WERI-Rb-1 (cell line): Measurements from ENCODE around the gene IGF2BP2.

Source experiments
- DNase-seq: peaks from one replicate; pipeline ENCODE4 v3.0.0-alpha.2; 2020
- H3K27ac ChIP-seq: fragments of 250-450 bp; sonication (Bioruptor Pico); 2 replicates; pipeline ENCODE4 v1.5.1; 2020; ENCODE audit warnings: mild to moderate bottlenecking, moderate library complexity
- H3K27me3 ChIP-seq: fragments of 250-450 bp; sonication (Bioruptor Pico); 2 replicates; pipeline ENCODE4 v1.5.1; 2021; ENCODE audit warnings: mild to moderate bottlenecking, low read depth, moderate library complexity; ENCODE audit not compliant: insufficient read depth, severe bottlenecking
- H3K36me3 ChIP-seq: fragments of 250-450 bp; sonication (Bioruptor Pico); 2 replicates; pipeline ENCODE4 v1.5.1; 2020; ENCODE audit warnings: mild to moderate bottlenecking, moderate library complexity
- H3K4me3 ChIP-seq: 2 replicates; pipeline ENCODE4 v1.5.1; 2011; ENCODE audit warnings: low read depth, mild to moderate bottlenecking, control low read depth, low read length
- H3K9me3 ChIP-seq: fragments of 250-450 bp; sonication (Bioruptor Pico); 2 replicates; pipeline ENCODE4 v1.5.1; 2021; ENCODE audit warnings: mild to moderate bottlenecking, moderate library complexity; ENCODE audit not compliant: severe bottlenecking
- TF ChIP-seq, protein P1 (sequence below): IDR thresholded peaks from 2 replicates; pipeline ENCODE4 v1.5.1; 2011; ENCODE audit warnings: low read depth, mild to moderate bottlenecking, control low read depth, inconsistent platforms, low read length

The IGF2BP2 gene

GRCh38 chr3:185658504-185658912 lies 166.3 kb downstream of the IGF2BP2 start:
- Histone ChIP-seq H3K27me3 (no peaks in the 10 kb centered on the region), H3K36me3 (peaks cover 40% of the 10 kb centered on the region), H3K4me3 (no peak overlapping the region), H3K9me3 (no peaks in the 10 kb centered on the region), H3K27ac (no peak overlapping the region)
- DNase-seq = no peak
- TF ChIP-seq, protein P1, sequence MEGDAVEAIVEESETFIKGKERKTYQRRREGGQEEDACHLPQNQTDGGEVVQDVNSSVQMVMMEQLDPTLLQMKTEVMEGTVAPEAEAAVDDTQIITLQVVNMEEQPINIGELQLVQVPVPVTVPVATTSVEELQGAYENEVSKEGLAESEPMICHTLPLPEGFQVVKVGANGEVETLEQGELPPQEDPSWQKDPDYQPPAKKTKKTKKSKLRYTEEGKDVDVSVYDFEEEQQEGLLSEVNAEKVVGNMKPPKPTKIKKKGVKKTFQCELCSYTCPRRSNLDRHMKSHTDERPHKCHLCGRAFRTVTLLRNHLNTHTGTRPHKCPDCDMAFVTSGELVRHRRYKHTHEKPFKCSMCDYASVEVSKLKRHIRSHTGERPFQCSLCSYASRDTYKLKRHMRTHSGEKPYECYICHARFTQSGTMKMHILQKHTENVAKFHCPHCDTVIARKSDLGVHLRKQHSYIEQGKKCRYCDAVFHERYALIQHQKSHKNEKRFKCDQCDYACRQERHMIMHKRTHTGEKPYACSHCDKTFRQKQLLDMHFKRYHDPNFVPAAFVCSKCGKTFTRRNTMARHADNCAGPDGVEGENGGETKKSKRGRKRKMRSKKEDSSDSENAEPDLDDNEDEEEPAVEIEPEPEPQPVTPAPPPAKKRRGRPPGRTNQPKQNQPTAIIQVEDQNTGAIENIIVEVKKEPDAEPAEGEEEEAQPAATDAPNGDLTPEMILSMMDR = no peak

- H3K27ac ChIP-seq = no peak overlapping the region
- no peaks in the 10 kb centered on the region for H3K9me3 ChIP-seq
- peaks cover 44% of the 10 kb centered on the region for H3K36me3 ChIP-seq
- TF ChIP-seq, protein P1 = no peak
- no peaks in the 10 kb centered on the region for H3K27me3 ChIP-seq
- no peak overlapping the region for H3K4me3 ChIP-seq
- no peak for DNase-seq
These were observed 166.9 kb downstream of the IGF2BP2 start for GRCh38 chr3:185657691-185658503.

DNA sequence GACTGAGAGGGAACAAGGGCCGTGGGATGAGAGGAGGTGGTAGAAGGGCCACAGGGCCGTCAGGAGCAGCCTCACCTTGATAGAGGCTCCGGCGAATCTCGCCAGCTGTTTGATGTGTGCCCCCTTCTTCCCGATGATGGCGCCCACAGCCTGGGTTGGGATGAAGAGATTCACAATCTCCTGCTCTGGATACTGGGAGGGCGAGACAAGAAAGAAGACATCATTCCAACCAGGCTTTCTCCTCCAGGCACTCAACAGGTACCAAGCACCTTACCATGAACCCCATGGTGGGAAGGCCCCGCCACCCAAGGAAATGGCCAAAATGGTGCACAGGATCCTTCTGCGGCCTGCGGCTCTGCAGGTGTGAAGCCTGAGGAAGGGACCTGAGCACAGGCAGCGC lies 167.6 kb downstream of the IGF2BP2 start:
- Histone ChIP-seq H3K27me3 (no peaks in the 10 kb centered on the region), H3K36me3 (peaks cover 51% of the 10 kb centered on the region), H3K9me3 (no peaks in the 10 kb centered on the region), H3K4me3 (no peak overlapping the region), H3K27ac (no peak overlapping the region)
- TF ChIP-seq, protein P1 = no peak
- DNase-seq = no peak

DNA sequence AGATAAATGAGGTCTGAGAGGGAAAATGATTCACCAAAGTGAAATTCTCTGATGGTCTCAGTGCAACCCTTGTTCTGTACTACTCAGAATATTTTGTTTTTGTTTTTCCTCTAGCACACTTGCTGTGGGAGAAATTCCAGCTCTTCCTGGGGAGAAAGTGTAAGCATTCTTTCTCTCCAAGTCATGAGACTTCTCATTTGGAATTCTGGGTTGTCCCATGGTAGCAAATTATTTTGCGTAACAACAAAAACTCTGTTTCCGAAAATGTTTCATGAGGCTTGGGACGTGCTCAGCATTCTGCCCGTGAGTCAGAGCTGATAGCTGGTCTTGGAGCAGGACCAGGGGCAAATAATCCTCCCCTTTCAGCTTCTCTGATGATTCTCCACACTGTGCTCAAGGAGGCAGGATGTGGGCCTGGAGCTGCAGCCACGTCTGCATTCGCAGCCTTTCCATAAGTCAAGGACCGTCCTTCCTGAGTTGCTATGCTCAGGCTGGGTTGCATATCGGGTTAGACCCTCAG lies 168.5 kb downstream of the IGF2BP2 start:
- TF ChIP-seq, protein P1 = no peak
- DNase-seq = no peak
- Histone ChIP-seq H3K27me3 (no peaks in the 10 kb centered on the region), H3K4me3 (no peak overlapping the region), H3K9me3 (no peaks in the 10 kb centered on the region), H3K27ac (no peak overlapping the region), H3K36me3 (peaks cover 53% of the 10 kb centered on the region)

- DNase-seq = no peak
- Histone ChIP-seq H3K27me3 (no peaks in the 10 kb centered on the region), H3K4me3 (no peak overlapping the region), H3K9me3 (no peaks in the 10 kb centered on the region), H3K36me3 (peaks cover 53% of the 10 kb centered on the region), H3K27ac (no peak overlapping the region)
- TF ChIP-seq, protein P1 = no peak
These were observed 169.2 kb downstream of the IGF2BP2 start for GRCh38 chr3:185655426-185656320.
